Measurements from ENCODE around the gene SUN1. TPM values are rescaled to one million over a fixed set of nuclear protein-coding genes. Genes with fewer than 3 reads are reported as not detected.

The SUN1 gene
- total RNA-seq, 1 donor from 2014 or later: 127 TPM

GRCh38 chr7:856444-857095 is 24.3 kb downstream of the SUN1 start:
- H3K36me3 ChIP-seq: peaks cover 100% of the 10 kb centered on the region
- no peak overlapping the region for H3K27ac ChIP-seq
- no peak overlapping the region for H3K4me3 ChIP-seq
- no peak for TF ChIP-seq CTCF (IDR thresholded peaks at IDR 0.05)
- no peaks in the 10 kb centered on the region for H3K9me3 ChIP-seq
- no peaks in the 10 kb centered on the region for H3K4me1 ChIP-seq
- H3K27me3 ChIP-seq: no peaks in the 10 kb centered on the region
- intact Hi-C loops (cut with DNase I): no loop called here
- no peak for DNase-seq
- no peak for ATAC-seq

- Histone ChIP-seq H3K27ac (no peak overlapping the region), H3K36me3 (peaks cover 100% of the 10 kb centered on the region), H3K27me3 (no peaks in the 10 kb centered on the region), H3K9me3 (no peaks in the 10 kb centered on the region), H3K4me1 (no peaks in the 10 kb centered on the region), H3K4me3 (no peak overlapping the region)
- no peak for TF ChIP-seq CTCF (IDR thresholded peaks at IDR 0.05)
- no peak for ATAC-seq
- no peak for DNase-seq
- intact Hi-C loops (cut with DNase I): no loop called here
Observed at GRCh38 chr7:857661-858060, 25.4 kb downstream of the SUN1 start.

GRCh38 chr7:859359-860030 is 27.2 kb downstream of the SUN1 start:
- intact Hi-C loops (cut with DNase I): no loop called here
- Histone ChIP-seq H3K27me3 (no peaks in the 10 kb centered on the region), H3K9me3 (no peaks in the 10 kb centered on the region), H3K4me3 (no peak overlapping the region), H3K36me3 (peaks cover 100% of the 10 kb centered on the region), H3K27ac (no peak overlapping the region), H3K4me1 (no peaks in the 10 kb centered on the region)
- DNase-seq (no peak), ATAC-seq (peak; percentile 53)
- no peak for TF ChIP-seq CTCF (IDR thresholded peaks at IDR 0.05)

GRCh38 chr7:860149-860548 is 27.9 kb downstream of the SUN1 start:
- Histone ChIP-seq H3K4me1 (no peaks in the 10 kb centered on the region), H3K27ac (no peak overlapping the region), H3K36me3 (peaks cover 100% of the 10 kb centered on the region), H3K27me3 (no peaks in the 10 kb centered on the region), H3K9me3 (no peaks in the 10 kb centered on the region), H3K4me3 (no peak overlapping the region)
- intact Hi-C loops (cut with DNase I): no loop called here
- TF ChIP-seq CTCF (IDR thresholded peaks at IDR 0.05): no peak
- ATAC-seq: no peak
- DNase-seq: no peak

GRCh38 chr7:861222-861621 is 28.9 kb downstream of the SUN1 start:
- intact Hi-C loops (cut with DNase I): no loop called here
- no peaks in the 10 kb centered on the region for H3K27me3 ChIP-seq
- no peak for DNase-seq

More at GRCh38 chr7:861222-861621, 28.9 kb downstream of the SUN1 start:
- ATAC-seq: no peak
- Histone ChIP-seq H3K9me3 (no peaks in the 10 kb centered on the region), H3K36me3 (peaks cover 93% of the 10 kb centered on the region), H3K4me3 (no peak overlapping the region), H3K27ac (no peak overlapping the region), H3K4me1 (no peaks in the 10 kb centered on the region)
- TF ChIP-seq CTCF (IDR thresholded peaks at IDR 0.05): no peak

Measured in upper lobe of right lung (tissue), 1 donor.